Cerebellar cortex (tissue), 1 donor: ENCODE measurements around the gene RPL18A.

Source experiments
- DNase-seq: peaks from one replicate; pipeline ENCODE4 v3.0.0-alpha.2; 2015; ENCODE audit warnings: low spot score

RPL18A gene

DNA sequence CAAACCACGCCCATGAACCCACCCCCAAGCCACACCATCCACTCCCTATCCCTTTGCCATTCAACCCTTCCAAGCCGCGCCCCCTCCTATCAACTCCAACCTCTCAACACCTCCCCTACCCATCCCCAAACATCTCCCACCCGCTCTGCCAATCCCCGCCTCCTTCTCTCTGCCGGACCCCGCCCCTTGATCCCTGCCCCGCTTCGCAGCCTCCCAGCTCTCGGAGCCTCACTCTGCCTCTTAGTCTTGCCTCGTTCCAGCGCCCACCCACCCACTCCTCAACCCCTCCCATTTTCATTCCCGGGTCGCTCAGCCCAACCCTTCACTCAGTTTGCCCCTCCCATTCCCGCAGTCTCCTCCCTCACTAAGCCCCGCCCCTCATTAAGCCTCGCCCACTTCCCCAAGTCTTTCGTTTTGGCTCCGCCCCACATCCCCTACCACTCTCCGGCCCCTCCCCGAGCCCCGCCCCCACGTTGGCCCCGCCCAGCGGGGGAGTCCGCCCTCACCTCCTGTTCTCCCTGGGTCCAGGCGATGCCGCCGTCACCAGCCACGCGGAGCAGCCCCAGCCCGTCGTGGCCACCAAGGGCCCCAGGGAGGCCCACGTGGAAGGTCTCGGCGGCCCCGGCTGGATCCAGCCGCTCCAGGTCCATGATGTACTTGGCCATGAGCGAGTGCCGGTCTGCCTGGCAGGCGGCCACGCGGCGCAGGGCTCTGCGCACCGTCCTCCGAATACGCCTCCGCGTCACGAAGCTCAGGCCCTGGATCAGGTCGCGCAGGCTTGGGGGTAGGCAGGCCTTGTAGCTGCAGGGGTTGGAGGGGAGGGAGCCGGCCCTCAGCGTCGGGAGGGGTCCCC lies 17.7 kb upstream of the RPL18A start:
- DNase-seq, result peak; percentile 95

DNA sequence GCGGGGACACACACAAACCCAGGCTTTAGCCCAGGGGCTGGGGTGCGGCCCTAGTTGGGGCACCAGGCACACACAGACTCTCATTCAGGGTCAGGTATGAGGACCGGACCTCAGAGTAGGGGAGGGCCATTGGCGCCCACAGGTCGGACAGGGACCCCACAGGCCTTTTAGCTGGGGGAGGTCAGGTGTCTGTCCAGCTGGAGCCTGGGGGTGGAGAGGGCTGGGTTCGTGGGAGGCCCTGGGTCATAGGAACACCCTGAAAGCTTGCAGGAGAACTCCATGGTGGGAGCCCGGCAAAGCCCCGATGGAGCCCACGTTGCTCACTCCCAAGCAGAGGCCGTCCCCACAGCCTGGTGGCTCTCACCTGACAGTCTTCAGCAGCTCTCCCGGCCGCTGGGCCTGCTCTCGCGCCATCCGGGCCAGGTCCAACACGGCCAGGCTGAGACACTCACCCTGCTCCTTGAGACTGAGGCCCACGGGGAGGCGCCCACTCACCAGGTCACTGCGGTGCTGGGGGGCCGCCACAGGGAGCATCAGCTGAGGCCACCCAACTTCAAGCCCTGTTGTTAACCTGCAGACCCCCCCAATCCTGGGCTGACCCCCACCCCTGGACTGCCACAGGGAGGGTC lies 16.9 kb upstream of the RPL18A start:
- DNase-seq, result no peak

DNA sequence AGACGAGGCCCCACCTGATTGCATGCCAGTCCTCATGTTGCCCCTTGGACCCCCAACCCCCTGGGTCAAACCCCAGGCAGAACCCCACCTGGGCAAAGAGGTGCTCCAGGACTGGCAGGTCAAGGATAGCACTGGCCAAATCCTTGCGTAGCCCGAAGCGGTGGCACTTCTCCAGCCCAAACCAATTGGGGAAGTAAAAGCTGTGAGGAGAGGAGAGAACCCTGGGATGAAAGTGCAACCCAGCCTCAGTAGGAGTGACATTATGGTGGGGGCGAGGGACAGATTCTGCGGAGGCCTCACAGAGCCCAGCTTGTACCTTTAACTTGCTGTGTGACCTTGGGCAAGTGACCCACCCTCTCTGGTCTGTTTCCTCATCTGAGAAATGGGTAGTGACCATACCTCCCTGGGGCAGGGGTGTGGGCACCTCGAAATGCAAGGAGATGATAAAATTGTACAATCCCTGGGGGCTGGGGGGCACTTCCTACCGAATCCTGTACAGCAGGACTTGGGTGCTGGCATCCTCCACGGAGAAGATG lies 16.4 kb upstream of the RPL18A start:
- no peak for DNase-seq

DNA sequence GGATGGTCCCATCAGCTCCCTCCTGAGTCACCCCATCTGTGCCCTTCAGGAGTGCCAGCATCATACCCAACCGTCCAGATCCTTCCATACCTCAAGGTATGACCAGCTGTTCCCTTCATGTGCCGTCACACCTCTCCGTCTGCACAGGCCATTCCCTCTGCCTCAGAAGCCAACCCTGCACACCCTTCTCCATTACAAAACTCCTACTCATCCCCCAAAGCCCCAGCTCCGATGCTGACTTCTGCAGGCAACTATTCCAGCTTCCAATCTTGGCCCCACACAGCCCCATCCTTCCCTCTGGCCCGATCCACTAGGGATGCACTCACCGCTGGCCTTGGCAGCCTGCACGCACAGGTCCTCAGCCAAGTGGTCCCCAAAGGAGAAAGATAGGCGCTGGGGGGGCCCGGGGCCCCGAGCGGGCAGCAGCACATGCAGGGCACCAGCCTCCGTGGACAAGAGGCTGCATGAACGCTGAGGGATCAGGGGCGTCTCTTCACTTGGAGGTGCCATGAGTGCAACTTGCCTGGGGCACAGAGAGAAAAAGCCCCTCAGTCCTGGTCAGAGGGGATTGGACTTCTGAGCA lies 15.7 kb upstream of the RPL18A start:
- DNase-seq, result no peak

DNA sequence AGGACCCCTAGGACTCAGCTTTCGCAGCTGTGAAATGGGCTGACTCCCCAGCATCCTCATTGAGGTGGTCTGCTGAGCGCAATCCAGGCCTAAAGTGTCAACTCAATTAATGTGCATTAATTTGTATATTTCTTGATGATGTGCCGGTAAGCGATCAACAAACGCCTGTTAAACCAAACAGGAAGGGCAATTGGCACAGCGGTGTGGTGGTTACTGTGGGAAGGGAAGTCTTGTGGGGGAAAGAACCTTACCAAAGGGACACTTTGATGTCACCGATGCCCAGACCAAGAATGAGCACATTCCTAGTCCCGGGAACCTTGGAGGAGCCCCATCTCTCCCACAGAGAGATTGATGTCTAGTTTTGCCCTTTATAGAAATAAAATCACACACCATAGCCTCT lies 13.6 kb upstream of the RPL18A start:
- DNase-seq, result no peak

DNA sequence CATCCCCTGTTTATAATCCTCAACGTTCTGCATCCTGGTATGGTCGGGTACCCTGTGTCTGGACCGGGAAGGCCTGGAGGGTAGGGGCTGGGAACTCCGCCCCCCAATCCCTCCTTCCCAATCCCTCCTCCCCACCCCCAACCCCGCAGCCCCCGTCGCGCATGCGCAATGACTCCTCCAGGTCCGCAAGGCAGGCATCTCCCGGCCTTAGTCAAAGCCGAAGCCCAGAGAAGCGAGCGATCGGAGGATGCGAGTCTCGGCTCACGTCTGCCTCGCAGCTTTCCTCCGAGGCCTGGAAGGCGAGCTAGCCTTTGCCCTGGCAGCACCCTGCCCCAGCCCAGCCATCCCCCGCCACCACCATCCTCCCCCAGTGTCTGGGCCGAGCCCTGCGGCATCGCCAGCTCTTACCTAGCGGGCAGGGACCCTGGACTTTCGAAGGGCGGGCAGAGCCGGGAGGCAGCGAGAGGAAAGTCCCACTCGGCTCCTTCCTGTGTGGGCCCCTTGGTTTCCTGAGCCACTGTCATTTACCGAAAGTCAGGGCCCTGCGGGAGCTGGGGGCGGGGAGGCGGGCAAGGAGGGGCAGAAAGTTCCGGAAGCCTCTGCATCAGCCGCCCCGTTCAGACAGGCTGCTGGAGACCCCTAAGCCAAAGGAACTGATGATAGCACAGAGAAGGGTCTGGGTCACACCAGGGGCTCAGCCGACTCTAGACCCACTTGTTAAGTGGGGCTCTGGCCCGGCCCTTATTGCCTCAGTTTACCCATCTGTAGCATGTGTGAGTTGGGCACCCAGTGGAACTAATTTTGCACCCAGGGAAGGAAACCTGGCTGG lies 12.0 kb upstream of the RPL18A start, which contains the start of gene JAK3:
TSS of gene JAK3 (minus strand) at position 445 of the 829 bp plus-strand sequence. CDS start 3,565 bp downstream, outside the sequence.
- peak; percentile 74 for DNase-seq

DNA sequence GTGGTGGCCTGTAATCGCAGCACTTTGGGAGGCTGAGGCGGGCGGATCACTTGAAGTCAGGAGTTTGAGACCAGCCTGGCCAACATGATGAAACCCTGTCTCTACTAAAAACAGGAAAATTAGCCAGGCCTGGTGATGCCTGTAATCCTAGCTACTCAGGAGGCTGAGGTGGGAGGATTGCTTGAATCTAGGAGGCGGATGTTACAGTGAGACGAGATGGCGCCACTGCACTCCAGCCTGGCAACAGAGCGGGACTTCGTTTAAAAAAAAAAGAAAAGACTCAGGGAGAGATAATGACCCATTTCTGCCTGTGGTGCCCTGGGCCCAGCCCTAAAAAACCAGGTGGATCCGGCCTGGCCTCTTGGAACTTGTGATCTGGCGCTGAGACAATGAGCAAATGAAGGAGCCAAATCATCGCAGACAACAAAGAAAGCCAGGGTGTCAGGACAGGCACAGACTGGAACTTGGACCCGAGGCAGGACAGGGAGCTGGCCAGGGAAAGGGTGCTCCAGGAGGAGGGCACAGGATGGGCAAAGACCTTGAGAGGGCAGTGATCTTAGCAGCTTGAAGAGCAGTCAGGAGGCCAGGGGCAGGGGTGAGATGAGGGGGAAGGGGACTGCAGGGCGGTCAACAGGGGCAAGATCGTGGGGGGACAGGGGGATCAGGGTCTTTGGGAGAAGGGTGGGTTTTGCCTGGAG lies 11.0 kb upstream of the RPL18A start:
- peak; percentile 42 for DNase-seq

DNA sequence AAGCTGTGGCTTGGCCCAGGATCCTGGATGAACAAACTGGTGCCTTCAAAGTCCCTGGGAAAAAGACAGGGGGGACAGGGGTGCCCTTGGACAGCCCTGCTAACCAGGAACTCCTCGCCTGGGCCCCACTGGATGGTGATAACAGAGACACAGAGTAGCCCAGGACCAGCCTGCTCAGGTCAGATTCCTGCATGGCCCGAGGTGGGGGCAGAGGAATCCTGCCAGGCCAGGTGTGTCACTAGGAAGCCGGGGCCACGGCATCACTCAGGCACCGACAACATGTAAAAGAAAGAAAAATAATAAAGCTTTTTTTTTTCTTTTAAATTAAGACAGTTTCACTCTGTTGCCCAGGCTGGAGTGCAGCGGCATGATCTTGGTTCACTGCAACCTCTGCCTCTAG lies 5.6 kb upstream of the RPL18A start:
- no peak for DNase-seq

DNA sequence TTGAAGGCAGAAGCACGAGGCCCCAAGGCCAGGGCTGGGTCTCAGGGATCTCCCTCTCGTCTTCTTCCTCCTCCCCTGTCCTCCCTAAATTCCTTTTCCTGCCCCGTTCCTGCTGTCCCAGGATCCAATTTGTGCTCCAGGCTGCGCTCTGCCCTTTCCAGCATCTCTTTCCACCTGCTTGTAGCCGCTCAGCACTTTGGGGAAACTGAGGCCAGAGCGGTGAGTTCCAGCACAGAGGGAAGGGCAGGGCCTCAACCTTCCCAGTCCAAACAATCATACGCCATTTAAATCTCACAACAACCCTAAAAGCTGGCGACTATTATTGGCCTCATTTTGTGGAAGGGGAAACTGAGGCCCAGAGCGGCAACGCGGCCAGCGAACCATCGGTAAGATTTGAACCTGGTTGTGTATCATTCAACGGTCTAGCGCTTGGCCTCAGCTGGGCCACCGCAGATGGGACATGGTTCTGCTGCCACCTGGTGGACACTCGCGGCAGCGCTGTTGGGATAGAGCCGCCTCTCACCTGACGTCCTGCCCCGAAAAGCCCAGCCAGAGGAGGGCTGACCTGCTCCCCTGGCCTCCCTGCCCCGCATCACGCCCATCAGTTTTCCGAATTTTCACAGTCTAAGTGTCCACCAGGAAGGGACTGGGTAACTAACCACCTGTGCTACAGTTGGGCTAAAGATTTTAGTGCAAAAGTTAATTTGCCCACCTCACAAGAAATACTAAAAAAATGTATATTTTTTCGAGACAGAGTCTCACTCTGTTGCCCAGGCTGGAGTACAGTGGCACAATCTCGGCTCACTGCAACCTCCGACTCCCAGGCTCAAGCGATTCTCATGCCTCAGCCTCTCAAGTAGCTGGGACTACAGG lies 4.2 kb upstream of the RPL18A start:
- DNase-seq, result peak; percentile 81

DNA sequence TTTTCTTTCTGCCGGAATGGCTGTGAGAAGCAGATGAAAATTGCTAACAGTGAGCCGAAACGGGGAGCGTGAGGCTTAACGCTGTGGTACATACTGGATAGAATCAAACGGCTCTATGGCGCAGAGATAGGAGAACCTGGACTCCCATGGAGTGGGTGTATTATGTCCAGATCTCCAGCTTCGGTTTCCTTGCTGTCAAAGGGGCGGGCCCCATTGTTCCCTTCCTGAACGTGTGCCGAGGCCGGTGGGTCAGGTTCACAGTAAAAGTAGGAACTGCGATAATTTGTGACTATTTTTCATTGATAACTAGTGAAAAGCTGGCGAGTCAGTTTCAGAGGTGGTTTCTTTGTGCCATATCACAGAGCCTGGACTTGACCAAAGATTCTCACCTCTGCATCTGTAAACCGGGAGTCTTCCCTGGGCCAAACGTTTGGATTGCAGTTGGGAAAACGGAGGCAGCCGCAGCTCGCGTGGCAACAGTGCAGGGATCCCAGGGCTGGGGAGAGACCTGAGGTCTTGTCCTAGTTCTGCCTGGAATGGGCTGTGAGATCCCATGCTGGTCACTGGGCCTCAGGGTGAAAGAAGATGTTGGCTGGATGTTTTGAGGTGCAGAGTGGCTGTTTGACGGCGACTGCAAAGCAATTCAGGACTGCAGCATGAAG lies 752 bp downstream of the RPL18A start:
- DNase-seq, result no peak

DNA sequence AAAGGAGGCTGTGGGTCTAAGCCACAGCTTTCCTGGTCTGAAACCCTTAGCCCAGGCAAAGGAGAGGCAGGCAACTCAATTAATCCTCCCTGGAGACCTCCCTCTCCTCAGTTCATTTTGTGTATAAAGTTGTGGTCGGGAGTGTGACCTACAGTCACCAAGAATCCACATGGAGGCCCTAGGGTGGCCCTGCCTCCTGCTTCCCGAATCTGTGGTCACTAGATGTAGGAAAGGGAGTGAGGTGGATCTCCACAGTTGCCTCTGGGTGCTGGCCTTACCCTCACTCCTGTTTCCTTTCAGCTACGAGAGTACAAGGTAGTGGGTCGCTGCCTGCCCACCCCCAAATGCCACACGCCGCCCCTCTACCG lies 1.3 kb downstream of the RPL18A start:
- DNase-seq, result no peak

DNA sequence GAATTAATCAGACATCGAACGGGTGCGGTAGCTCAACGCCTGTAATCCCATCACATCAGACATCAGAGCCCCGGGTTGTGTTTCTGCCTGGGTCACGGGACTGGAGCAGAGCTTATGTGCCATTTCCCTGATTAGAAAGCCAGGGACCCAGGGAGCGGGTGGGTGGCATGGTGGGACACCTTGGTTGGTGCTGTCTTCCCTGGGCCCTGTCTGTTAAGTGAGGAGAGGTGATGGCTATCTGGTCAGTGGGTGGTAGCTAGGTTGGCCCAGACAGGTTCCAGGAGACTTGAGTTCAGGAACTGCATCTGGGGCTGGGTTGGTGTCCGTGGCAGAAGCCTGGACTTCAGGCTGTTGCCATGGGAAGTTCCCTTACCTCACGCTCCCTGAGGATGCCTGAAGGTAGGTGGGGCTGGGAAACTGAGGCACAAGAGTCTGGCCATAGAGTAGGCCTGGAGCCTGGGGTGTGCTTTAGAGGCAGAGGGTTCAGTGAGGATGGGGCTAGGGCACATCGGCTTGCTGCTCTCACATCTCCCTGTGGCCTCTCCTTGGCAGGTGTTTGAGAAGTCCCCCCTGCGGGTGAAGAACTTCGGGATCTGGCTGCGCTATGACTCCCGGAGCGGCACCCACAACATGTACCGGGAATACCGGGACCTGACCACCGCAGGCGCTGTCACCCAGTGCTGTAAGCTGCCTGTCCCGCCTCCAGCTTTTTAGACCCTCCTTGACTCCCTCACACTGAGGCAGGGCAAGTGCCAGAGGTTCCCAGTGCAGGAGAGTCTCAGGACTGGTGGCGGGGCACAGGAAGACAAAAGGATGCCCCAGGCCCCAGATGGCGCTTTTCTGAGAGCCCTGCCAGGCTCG lies 2.1 kb downstream of the RPL18A start:
- no peak for DNase-seq

DNA sequence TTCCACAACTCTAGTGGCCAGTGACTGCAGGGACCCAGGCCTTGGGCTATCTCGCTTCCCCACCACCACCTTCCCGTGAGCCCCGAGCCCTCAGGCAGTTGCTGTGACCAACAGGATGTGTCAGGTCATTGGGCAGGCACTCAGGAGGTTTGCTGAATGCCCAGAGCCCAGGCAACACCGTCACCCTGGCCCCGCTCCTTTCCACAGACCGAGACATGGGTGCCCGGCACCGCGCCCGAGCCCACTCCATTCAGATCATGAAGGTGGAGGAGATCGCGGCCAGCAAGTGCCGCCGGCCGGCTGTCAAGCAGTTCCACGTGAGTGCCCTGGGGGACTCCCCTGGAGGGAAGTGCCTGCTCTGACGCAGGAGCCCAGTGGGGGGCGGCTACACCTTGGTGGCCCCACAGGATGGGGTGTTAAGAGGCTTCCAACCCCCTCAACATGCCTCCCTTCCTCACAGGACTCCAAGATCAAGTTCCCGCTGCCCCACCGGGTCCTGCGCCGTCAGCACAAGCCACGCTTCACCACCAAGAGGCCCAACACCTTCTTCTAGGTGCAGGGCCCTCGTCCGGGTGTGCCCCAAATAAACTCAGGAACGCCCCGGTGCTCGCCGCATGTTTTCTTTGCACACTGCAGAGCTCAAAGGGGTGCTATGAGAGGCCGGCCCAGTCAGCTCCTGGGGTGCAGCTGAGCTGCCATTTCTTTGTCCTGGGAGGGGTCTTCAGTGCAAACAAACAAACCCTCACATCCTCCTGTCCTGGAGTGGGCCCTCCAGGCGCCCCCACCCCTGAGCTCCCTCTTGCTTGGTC lies 3.2 kb downstream of the RPL18A start:
- DNase-seq, result no peak

DNA sequence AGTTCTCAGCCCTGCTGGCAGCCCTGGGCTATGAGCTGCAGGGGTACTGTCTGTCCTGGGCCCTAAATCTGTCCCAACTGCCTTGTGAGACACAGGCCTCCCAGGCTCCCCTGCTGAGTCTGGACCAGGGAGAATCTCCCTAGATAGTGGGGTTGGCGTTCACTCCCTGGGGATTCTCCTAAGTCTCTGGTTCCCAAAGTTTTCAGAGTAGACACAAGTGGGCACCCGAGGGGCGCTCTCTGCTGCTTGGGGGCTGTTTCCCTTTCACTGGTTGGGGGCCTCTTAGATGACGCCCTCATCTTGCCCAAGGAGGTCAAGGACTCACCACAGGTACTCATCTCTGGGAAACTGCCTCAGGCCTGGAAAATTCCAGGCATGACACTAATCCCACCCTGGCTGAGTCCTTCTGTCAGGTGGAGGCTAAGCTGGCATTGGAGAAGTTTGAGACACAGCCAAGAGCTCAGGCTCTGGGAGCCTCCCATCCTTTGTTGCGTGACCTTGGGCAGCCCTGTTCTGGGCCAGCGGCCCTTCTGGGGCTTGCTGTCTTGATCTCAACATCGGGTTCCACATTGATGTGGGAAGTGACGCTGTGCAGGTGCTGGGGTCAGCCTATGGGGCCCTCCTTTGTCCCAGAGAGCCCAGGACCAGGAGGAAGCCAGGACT lies 3.9 kb downstream of the RPL18A start:
- DNase-seq, result peak; percentile 67

DNA sequence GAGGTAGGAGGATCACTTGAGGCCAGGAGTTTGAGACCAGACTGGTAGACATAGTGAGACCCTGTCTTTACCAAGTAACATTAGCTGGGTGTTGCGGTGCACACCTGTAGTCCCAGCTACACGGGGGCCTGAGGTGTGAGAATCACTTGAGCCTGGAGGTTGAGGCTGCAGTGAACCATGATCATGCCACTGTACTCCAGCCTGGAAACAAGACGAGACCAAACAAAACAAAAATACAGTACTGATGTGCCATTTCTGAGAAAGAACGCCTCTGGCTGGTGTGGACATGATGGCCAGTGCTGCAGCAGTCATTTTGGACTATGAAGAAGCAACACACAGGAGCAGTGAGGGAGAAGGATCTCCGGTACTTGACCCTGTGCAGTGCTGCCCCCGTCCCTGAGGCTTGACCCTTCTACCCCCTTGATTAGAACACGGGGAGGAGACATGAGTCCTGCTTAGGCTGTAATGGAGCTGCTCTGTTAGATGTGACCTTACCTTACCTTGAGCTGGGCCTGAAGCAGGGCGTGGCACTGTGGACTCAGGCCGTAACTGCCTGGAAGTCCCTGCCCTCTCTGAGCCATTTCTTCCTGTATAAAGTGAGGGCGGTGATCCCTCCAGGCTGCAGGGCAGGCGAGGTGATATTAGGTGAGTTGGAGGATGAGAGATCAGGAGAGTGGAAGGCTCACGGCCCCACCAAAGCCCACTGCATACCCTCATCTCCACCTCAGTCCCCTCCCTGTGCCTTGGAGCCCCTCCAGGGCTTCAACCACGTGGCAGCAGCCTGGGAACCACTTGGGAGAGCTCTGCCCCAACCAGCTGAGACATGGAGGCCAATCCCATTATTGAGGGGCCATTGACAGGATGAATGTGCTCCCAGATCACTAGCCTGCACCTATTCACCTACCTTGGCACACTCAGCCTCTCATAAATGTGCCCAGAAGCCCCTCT lies 5.9 kb downstream of the RPL18A start:
- DNase-seq, result peak; percentile 75

DNA sequence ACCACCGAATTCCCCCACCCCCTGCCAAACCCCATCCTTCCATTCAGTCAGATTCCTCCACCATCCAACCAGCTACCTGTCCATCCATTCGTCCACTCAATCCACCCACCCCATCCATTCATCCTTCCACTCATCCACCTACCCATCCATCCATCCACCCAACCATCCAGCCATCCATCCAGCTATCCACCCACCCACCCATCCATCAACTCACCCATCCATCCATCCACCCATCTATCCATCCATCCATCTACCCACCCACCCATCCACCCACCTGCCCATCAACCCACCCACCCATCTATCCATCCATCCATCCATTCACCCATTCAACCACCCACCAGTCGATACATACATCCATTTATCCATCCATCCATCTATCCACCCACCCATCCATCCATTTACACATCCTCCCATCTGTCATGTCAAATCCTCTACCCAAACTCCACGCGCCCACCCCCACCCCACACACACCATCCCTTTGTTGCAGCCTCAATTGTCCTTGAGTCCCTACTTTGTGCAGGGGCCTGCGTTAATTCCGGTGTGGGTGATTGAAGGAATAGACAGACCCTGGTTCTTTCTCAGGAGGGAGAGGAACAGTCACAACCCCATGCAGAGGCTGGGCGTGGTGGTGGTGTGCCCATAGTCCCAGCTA lies 6.7 kb downstream of the RPL18A start:
- no peak for DNase-seq
